HG03108 (cell line): ENCODE measurements around the gene SUPV3L1.
"Not testable (repeated sequence)": the region's sequence is repeated elsewhere in the genome, so short reads cannot be mapped to it uniquely, and the experiment has no call there.

Experiments used
- ATAC-seq: cut with Tn5 transposase; IDR thresholded peaks from one replicate; pipeline ENCODE4 v1.9.1; 2021; ENCODE audit warnings: moderate library complexity; ENCODE audit not compliant: unreplicated experiment

Gene SUPV3L1

DNA sequence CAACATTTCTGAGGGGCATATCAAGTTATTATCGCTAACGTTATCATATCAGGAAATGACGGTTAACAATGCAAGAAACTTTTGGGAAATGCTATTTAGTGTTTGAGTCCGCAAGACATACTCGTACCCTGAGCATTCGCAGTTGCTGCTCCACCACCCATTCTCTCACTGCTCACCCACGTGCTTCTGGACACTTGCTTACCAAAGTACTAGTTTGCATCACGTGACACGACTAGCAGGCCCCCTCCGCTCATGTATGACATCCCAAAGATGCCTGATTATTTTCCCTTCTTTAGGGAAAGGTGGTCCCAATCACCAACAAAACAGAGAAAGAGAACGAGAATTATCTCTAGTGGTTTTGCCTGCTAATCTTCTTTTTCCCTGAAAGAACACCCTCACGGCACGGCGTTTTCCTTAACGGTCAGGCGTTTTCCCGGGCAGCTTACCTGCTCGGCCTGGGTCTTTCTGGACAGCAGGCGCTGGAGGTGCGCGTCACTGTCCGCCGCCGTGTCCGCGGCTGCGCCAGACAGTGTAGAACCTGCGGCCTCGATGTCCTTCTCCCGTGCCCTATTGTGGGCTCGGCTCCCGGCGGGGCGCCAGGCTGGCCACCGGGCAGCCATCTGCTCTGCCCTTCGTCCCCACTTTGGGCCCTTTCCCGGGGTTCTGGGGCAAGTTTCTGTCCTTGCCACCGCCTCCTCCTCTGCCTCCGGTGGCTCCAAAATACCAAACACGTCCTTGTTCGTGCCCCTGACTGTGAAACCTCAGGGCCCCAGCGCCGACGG is at the start of gene SUPV3L1:
Gene SUPV3L1, plus strand, starts transcription at position 492 of the 782 bp plus-strand sequence. Its CDS starts 58 bp downstream, at position 550.
- peak; percentile 82 for ATAC-seq

DNA sequence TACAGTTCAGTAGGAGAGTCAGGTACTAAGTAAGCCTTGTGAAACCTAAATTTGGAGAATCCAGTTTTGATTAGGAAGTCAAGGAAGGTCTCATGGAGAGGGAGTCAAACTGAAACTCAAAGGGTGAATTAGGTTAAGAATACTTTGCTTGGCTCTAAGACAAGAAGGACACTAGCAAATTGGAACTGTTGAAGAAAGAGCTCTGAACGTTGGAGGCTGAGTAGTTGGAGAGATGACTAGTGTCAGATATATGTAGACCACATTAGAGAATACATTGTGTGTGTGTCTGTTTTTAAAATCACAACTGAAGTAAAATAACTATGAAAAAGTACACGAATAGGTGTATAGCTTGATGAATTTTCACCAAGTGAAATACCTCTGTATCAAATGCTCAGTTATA is 49.8 kb upstream of the SUPV3L1 start:
- ATAC-seq = no peak

DNA sequence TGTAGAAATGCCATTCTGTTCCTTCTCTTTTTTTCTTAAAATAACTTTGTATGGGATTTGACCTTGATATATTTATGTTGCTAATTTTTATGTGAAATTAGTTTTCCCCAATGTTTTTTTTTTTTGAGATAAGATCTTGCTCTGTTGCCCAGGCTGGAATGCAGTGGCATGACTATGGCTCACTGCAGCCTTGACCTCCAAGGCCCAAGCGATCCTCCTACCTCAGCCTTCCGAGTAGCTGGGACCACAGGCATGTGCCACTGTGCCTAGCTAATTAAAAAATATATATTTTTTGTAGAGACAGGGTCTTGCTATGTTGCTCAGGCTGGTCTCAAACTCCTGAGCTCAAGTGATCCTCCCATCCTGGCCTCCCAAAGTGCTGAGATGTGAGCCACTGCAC is 40.1 kb upstream of the SUPV3L1 start:
- no peak for ATAC-seq

DNA sequence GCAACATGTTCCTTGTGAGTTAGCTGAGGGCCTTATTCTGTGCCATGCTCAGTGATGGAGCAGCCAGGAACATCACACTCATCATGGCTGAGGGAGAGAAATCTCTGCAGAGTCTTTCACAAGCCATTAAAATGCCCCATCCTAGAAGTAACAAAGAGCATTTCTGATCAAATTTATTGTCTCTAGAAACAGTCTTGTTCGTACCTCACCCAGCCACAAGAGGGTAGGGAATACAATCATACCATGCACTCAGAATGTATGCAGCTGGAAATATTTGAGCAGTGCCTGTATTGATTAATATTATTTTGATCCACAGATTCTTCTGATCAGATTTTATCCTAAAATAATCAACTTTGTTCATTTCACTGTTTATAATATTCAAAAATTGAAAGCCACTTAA is 38.7 kb upstream of the SUPV3L1 start:
- no peak for ATAC-seq

DNA sequence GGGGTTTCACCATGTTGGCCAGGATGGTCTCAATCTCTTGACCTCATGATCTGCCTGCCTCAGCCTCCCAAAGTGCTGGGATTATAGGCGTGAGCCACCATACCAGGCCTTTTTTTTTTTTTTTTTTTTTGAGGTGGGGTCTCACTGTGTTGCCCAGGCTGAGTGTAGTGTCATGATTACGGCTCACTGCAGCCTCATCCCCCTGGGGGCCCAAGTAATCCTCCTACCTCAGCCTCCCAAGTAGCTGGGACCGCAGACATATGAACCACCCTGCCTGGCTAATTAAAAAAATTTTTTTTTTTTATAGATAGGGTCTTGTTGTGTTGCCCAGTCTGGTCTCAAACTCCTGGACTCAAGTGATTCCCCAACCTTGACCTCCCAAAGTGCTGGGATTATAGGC is 38.0 kb upstream of the SUPV3L1 start:
- ATAC-seq = not testable (repeated sequence)

DNA sequence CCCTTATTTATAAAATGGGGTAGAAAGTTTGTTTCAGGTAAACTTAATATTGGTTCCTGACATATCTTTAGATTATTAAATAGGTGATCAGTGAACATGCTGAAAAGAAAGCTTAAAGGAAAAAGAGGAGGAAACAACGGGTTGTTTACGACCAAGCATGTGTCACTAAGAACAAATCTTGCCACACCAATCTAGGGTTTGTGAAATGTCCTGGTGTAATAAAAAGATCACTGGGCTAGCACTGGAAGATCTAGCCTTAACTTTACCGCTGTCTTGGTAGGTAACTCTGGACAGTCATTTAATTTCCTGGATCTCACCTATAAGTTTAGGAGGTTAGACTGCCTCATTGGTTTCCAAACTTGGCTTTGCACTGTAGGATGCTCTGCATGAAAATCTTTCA is 37.1 kb upstream of the SUPV3L1 start:
- no peak for ATAC-seq

DNA sequence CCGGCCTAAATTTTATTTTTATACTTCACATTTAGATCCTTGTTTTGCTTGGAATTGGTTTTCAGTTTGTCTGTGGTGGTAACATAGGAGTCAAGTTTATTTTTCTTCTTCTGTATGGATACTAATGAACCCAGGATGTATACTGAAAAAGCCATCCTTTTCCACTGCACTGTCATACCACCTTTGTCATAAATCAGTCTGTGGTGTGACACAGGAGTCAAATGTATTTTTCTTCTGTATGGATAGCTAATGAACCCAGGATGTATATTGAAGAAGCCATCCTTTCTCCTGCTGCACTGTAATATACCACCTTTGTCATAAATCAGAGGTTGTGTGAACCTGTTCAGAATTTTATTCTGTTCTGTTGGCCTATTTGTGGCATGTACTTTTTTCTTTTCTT is 34.7 kb upstream of the SUPV3L1 start:
- no peak for ATAC-seq

DNA sequence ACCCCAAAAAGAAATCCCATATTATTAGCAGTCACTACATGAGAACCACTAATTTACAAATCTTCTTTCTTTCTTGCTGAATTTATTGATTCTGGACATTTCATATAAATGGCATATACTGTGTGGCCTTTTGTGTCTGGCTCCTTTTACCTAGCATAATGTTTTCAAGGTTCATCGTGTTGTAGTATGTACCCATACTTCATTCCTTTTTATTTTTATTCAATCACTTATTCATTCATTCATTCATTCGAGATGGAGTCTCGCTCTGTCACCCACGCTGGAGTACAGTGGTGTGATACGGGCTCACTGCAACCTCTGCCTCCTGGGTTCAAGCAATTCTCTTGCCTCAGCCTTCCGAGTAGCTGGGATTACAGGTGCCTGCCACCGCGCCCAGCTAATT is 34.2 kb upstream of the SUPV3L1 start:
- ATAC-seq = no peak

DNA sequence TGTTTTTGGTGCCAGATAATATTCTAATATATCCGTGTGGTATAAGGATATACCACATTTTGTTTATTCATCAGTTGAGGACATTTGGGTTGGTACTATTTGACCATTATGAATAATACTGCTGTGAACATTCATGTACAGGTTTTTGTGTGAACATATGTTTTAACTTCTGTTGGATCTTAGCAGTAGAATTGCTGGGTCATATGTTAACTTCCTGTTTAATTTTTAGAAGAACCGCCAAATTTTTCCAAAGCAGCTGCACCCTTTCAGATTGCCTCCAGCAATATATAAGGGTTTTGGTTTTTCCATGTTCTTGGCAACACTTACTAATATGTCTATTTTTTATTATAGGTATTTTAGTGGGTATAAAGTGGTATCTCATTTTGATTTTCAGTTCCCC is 33.3 kb upstream of the SUPV3L1 start:
- no peak for ATAC-seq

DNA sequence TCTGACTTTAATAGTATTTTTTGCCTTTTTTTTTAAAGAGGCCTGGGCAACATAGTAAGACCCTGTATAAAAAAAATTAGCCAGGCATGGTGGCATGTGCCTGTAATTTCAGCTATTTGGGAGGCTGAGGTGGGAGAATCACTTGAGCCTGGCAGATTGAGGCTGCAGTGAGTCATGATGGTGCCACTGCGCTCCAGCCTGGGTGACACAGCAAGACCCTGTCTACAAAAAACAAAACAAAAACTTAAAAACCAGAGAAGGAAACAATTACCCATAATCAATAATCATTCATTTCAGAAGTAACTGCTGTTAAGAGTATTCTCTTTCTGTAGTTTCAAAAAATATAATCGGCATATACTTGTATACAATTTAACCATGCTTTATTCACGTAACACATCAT is 28.1 kb upstream of the SUPV3L1 start:
- ATAC-seq = no peak

DNA sequence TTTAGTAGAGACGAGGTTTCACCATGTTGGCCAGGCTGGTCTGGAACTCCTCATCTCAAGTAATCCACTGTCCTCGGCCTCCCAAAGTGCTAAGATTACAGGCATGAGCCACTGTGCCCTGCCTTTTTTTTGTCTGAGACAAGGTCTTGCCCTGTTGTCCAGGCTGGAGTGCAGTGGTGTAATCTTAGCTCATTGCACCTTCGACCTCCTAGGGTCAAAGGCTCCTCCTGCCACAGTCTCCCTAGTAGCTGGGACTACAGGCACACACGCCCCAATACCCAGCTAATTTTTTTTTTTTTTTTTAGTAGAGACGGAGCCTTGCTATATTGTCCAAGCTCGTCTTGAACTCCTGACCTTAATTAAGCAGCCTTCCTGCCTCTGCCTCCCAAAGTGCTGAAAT is 26.8 kb upstream of the SUPV3L1 start:
- ATAC-seq = no peak

DNA sequence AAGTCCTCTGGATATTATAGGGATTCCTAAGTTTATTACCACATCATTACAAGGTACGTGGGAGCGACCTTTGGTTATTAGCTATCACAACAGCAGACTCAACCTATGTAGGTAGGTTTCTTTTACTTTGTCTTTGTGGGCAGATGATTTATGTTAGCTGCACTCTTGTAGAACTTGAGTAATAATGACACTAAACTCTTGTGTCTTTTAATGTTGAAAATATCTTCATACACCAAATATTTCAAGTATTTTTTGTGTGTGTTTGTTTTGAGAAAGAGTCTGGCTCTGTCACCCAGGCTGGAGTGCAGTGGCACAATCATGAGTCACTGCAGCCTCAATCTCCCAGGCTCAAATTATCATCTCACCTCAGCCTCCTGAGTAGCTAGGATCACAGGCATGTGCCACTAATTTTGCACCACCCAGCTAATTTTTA is 19.2 kb upstream of the SUPV3L1 start:
- no peak for ATAC-seq

DNA sequence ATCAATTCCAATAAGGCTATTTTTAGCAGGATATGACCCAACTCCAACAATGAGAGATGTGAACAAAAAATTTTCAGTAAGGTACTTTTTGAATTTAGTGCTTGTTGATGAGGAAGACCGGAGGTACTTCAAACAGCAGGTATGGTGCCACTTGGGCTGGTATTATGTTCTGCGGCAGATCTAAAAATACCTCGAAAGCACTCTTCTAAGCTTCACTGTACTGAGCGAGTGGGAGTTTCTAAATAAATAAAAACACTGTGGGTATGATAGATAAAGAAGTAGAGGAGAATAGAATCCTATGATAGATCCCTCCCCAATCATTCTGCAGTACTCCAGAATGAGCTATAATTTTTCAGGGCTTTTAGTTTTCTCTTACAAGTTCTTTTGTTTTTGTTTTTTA is 11.5 kb upstream of the SUPV3L1 start:
- no peak for ATAC-seq

DNA sequence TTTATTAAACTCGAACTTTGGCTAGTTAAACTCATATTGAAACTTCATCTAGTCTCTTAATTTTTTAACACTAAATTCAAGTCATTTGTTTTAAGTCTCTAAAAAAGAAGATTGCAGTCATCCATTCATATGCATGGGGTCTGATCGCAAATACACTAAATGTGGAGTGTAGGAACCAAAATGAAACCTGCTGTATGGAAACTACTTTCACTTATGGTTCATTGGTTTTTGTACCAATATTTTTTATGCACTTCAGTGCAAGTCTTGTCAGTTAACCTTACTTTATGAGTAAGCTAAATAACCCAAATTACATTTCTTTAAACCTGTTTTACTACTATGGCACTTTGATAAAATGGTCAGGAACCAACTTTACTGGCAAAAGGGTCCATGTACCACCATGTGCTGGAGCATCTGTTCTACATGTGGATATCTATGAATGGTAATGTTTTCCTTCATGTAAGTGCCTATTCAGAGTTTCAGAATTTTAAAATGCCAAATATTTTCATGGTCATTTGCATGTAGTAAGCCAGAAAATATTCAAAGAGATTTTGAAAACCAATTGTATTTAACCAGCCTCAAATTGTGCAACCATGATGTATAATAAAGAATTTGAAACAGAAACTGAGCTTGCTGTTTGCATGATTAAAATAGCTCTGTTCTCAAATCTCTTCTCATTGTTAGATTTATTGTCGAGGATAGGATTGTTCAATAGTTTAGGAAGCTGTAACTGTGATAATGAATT is 7.6 kb upstream of the SUPV3L1 start:
- ATAC-seq = no peak

DNA sequence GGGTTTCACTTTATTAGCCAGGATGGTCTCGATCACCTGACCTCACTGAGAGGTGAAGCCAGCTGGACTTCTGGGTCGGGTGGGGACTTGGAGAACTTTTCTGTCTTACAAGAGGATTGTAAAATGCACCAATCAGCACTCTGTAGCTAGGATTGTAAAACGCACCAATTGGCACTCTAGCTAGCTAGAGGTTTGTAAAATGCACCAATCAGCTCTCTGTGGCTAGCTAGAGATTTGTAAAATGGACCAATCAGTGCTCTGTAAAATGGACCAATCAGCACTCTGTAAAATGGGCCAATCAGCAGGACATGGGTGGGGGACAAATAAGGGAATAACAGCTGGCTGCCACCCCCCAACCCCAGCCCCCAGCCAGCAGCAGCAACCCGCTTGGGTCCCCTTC is 4.7 kb upstream of the SUPV3L1 start:
- ATAC-seq = not testable (repeated sequence)

DNA sequence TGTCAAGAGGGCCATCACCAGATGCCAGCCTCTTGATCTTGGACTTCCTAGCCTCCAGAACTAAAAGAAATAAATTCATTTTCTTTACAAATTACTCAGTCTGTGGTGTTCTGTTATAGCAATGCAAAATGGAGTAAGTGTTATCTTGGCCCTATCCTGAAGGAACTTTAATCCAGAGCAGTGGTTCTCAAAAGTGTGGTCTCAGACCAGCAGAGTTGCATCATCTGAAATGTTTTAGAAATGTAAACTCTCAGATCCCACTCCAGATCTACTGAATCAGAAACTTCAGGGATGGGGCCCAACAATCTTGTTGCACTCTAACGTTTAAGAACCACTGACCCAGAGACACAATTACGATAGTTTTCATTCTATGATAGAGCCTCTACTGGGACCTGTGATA is 3.2 kb upstream of the SUPV3L1 start:
- ATAC-seq = no peak

DNA sequence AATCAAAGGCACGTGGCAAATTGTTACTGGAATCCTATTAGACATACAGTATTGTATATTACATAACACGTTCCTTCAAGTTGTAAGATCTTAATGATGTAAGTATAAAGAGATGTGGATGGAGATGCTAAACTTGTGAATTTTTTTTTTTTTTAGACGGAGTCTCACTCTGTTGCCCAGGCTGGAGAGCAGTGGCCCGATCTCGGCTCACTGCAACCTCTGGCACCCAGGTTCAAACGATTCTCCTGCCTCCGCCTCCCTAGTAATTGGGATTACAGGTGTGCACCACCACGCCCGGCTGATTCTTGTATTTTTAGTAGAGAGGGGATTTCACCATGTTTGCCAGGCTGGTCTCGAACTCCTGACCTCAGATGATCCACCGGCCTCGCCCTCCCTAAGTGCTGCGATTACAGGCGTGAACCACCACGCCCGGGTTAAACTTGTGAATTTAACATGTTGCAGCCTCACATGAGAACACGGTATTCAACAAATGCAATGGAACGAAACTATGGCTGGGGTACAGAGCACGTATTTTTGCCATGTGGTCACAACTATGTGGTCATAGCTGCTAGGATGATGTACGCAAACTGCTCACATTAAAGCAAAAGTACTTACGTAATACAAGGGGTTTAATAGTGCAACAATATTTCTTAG is 818 bp upstream of the SUPV3L1 start:
- ATAC-seq = peak; percentile 3

DNA sequence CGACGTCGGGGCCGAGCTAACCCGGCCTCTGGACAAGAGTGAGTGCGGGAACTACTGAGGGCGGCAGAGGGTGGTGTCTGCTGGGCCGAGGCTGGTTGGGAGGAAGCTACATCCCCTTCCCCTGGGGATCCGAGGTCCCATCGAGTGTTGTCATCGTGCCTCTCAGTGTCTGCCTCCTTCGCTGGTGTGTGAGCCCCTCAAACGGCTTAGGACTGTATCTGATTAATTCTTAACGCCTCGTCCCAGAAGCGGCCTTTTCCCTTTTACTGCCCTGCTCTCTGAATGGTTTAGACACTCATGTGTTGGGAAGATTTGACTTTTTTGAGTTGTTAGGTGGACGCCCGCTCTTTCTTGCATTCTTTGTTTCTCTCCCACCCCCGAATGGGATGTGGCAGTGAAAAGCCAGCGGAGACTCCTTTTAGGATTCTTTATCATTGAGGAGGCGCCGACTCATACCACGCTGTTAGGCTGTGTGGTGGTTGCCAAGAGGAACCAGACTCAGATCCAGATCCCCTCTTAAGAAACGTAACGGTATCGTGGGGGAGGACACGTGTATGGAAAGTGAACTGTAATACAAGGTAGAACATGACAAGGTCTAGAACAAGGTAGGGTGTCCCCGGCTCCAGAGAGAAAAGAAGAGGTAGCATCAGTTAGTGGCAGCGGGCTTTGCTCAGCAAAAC is 631 bp downstream of the SUPV3L1 start:
- ATAC-seq = no peak

DNA sequence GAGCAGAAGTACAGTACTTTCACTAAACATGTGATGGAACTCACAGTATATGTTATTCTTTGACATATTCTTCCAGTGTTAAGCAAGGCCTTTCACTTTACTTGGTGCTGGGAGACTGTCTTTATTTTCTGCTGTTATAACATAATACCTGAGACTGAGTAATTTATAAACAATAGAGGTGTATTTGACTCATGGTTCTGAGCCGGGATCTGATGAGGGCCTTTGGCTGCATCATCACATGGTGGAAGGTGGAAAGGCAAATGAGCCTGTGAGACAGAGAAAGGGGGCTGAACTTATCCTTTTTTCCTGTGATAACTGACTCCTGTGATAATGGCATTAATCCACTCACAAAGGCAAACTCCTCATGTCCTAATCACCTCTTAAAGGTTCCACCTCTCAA is 1.4 kb downstream of the SUPV3L1 start:
- no peak for ATAC-seq

DNA sequence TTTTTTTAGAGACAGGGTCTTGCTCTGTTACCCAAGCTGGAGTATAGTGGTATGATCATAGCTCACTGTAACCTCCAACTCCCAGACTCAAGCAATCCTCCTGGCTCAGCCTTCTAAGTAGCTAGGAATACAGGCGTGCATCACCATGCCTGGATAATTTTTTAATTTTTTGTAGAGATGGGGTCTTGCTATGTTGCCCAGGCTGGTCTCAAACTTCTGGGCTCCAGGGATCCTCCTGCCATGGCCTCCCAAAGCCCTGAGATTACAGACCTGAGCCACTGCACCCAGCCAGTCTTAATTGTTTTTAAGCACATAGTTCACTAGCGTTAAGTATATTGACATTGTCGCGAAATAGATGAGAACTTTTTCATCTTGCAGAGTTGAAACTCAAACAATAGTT is 2.0 kb downstream of the SUPV3L1 start:
- no peak for ATAC-seq

DNA sequence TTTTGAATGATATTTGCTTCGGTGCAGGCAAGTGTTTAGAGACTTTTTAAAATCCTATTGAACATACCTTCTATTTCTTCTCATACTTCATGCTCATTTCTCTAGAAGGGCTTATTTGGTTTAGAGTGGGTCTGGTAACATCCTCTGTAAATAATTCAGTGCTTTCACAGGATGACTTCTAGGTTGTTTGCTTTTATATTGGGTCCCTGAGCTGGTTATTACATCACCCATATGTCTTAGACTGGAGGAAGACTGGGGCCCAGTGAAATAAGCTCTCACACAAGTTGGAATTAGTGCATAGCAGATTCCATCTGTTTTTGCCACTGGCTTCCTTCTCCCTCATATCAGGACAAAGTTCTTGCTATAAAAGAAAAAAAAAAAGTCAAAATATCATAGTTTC is 6.5 kb downstream of the SUPV3L1 start:
- no peak for ATAC-seq
